GM18519 (cell line): ENCODE data around the gene POU2F1.

ENCODE experiments used
- ATAC-seq: cut with Tn5 transposase; IDR thresholded peaks from one replicate; pipeline ENCODE4 v1.9.1; 2021; ENCODE audit warnings: mild to moderate bottlenecking, moderate library complexity; ENCODE audit not compliant: unreplicated experiment, low FRiP score

POU2F1 gene

DNA sequence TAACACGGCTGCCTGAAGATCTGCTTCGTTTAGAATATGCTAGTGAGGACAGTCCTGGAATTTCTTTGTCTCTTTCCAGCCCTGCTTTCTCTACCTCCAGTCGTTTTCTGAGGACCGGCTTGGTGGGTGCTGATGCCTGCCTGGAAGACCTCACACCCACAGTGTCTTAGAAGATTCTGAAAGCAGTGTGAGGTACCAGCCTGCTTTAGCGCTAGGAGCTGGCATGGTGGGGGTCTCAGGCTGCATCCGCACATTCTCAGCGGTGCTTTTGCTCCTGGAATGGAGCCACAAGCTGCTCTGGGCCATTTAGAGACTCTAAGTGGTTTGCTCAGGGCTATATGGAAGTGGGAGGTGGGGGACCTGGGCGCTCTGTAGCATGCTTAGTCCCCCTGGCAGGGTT, 236.2 kb downstream of the POU2F1 start:
- ATAC-seq = no peak

DNA sequence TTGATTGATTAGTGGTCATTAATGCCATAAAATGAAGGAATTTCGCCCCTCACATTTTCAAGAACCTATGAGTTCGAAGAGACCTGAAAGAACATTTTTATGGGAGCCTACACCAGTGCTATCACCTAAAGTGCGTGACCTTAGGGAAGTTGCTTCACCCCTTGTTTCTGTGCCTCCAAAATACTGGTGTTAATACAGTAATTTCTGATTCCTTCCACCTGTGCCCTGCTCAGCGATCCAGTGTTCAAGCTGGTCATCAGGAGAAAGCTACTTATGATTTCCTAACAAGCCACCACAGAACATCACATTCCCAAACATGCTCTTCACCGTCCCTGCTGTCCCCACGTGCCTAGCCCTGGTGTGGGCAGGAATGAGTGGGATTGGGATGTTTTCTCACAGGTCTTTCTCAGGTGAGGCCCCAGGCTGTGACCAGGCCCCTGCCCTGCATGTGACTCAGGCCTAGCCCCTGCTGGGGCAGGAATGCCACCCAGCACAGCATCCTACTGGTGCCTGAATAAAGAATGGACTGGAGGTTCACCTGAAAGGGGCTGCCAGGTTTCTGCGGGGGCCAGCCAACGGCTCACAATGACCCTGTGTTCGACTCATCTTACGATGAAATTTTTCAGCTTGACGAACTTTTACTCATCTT, 237.4 kb downstream of the POU2F1 start:
- ATAC-seq = no peak

DNA sequence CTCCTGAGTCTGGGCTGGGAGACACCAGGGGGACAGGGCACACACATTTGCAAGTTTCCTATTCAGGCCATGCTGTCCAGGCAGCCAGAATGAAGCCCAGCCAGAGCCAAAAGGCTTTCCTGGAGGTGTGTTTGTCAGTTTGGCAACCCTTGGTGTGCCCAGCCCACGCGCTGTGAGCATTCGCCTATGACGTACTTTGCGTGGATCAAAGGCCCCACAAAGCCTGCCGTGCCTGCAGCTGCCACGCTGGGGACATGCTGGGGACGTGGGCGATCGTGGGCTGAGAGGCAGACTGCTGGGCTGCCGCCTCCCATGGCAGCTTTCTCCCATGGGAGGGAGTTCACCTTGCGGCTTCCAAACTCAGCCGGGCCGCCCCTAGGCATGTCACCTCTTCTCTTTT, 240.2 kb downstream of the POU2F1 start:
- ATAC-seq = no peak

DNA sequence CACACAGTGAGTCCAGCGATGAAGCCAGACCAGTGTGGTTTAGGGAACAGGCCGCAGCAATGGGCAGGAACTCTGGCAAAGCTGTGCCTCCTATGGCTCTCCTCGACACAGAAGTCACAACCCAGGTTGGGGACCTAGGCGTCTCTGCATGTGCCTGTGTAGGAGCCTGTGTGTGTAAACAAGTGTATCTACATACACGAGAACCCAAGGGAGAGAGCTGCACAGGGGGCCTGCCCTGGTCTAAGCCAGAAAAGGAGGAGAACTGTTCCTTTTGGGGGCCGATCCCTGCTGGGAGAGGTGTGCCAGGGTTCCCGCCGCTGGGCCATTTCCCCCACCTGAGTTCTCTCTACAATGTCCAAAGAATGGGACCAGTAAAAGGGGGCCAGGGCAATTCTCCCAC, 241.7 kb downstream of the POU2F1 start:
- ATAC-seq = no peak

DNA sequence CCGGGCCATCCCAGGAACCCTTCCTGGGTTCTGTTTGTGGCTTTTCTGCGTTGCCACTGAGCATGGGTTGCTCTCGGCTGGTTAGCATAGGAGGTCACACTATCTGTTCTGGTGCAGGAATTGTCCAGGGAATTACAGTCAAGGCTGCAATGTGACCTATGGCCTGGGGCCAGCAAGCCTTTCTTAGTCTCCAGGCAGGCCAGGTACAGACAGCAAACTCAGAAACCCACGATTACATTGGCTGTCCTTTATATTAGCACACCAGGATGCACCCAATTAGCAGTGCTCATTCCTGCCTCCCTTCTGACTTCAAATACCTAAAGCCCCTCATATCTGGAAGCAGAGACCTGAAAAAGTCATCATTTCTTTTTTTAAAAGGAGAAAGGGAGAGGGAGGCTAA, 242.4 kb downstream of the POU2F1 start:
- no peak for ATAC-seq

DNA sequence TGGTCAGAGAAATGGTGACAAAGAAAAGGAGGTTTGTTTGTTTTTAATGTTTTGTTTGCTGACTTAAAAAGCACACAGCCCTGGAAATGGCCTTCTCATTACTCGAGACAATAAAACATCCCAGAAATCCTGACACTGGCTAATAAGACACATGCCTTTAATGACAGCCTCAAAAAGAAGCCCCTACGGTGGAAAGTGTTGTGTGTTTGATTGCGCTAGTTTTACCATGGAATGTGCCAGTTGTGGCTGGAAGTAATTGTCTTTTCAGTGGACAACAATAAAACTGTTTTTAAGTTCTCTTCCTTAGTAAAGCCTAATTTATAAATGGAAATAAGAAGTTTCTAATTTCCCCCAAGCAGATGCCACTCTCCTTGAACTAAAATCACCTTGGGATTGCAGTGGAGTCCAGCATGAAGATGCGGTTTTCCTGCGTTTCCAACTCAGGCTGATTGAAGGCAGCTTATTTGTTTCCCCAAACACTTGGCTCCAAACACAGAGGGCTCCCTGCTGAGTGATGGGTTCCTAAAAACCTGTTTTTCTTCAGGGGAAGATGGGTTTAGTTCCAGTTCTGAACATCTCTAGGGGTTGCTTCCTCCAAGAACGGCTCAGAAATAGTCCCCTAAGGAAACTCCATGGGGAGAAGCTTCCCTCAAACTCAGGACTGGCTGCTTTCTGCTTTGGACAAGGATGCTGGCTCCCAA, 243.3 kb downstream of the POU2F1 start:
- no peak for ATAC-seq

DNA sequence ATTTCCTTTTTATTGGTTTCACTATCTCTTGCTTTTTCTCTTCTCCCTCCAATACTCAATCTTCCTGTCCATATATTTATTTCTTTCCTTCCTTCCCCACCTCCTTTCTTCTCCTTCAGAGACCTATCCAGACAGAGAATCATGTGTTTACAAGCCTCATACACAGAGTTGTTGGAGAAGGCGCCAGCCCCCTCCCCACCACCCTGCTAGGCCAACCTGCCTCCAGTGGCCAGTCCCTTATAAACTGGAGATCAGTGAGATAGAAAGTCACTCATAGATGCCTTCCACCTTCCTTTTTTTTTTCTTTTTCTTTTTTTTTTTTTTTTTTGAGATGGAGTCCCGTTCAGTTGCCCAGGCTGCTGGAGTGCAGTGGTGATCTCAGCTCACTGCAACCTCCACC, 244.3 kb downstream of the POU2F1 start:
- no peak for ATAC-seq

DNA sequence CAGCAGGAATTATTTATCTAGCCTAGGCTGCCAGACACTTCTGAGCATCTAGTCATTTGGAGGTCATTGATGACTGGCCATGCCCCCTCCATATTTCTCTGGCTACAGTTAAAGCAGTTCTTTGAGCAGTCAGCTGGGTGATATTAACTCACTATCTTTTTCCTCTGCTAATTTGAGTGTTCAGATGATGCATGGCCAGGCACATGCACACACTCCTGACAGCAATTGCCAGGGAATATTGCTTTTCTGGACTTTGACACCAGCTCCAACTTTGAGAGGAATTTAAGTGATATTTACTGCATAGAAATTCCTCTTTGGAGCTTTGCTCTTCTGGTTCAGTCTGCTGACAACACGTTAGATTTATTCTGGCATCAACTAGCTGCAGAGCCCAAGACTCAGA, 245.1 kb downstream of the POU2F1 start:
- no peak for ATAC-seq

DNA sequence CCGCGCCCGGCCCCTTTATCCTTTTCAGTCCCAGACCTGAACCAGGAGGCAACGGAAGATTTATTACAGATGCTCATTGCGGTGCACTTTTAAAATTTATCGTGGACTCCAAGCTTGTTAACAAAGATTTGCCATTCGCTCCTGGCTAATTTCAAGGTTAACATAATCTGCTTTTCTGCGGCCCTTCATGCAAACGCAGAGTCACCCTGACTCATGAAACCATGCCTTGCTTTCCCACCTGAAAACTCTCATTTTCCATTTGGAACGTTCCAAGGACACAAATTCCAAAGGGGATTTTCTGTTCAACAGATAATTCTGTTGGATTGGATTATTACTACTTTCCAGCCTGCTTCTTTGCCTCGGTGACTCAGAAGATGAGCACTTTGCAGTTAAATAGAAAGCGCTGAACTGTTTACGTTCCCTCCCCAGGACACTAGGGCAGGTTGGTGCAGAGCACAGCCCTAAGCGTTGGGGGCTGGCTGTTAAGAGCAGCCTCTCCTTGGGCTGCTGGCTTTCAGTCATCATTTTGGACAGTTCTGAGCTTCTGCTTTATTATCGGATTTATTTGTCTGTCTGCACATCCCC, 246.5 kb downstream of the POU2F1 start:
- no peak for ATAC-seq

DNA sequence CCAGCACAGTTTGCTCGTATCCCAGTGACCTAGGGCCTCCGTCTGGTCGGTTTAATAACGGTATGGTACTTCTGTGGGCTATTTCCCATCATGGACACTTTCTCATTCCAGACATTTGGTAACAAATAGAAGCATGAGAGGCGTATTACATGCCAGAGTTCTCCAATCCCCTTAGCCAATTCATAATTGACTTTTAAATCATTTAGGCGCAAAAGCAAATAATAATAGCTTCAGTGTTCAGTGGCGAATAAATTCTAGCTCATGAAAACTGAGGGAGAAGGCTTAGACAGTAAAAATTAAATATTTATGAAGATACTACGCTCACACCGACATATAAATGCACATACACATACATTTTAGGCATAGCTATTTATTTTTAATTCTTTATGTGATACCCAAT, 247.1 kb downstream of the POU2F1 start:
- ATAC-seq = no peak

DNA sequence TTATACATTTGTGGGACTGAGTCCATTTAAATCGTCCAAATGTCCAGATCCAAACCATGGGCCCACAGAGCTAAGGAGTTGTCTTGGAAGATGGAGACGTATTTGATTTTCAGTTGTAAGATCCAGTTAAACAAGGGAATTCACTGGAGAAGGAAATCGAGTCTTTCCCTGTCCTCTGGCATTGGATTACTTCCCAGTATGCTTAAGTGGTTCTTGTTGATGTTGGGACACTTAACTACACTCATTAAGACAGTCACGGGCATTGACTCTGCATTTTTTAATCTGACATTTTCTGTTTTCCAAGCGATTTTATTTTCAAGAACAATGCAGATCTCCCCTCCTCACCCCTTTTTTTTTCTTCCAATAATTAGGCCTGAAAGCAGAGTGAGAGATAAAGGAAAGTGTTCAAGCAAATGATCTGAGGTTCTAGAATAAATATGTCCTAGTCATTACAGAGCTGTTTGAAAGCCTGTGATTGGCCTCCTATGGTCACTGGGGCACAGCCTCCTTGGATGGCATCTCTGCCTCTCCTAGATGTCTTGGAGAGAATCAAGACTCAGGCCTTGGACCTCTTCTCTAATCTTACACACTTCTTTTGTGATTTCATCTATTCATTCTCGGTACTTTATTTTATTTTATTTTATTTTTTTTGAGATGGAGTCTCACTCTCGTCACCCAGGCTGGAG, 248.7 kb downstream of the POU2F1 start:
- ATAC-seq = no peak

DNA sequence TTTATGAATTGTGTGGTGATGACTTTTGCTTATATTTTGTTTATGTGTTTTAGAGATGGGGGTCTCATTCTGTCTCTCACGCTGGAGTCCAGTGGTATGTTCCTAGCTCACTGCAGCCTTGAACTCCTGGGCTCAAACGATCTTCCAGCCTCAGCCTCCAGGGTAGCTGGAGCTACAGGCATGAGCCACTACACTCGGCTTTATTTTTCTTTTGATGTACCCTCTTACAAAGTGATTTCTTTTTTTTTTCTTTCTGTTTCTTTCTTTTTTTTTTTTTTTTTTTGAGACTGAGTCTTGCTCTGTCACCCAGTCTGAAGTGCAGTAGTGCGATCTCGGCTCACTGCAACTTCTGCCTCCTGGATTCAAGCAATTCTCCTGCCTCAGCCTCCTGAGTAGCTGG, 250.9 kb downstream of the POU2F1 start:
- ATAC-seq = no peak

DNA sequence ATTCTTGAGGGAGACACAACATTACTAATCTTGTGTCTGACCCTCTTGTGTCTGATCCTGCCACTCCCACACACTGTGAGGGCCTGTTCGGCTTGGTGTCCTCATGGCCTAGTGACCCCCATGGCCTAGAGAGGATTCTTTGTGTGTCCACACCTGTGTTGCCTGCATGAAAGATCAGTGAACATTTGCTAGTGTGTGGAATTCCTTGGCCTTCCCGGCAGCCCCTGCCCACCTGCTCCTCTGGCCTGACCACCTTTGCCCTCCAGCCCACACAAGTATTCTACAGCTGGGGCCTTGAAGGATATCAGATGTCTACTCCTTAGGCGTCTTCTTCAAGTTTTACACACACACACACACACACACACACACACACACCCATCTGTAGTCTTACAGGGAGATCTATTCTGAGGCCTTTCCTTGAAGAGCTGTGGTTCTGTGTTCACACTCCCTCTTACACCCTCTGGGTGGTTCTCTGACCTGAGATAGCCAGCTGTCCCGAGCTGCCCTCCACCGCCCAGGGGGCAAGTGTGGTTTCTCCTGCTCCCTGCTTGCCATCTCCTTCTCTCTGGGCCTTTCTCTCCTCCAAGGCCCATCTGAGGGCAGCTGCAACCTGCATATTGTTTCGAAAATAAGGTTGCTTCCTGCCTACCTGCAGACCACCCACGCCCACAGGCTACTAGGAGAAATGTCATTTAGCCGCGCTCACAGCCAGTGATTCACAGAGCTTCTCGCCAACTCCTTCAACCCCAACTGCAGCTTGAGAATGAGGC, 252.3 kb downstream of the POU2F1 start:
- ATAC-seq = no peak

DNA sequence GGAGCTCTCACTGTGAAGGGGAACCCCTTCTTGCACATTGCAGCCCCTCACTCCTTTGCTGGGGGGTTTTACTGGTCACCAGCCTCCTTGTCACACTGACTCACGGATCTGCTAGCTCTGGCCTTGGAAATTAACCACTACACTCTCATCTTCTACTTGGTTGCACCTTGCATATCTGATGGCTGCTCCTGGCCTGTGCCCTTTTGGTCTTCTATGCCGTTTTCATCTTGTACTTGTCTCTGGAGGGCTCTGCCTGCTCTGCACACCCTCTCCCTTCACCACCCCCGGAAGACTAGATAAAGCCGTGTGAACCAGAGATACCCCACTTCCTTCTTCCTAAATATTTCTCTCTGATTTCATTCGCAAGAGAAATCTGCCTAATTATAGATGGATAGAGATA, 253.1 kb downstream of the POU2F1 start:
- no peak for ATAC-seq

DNA sequence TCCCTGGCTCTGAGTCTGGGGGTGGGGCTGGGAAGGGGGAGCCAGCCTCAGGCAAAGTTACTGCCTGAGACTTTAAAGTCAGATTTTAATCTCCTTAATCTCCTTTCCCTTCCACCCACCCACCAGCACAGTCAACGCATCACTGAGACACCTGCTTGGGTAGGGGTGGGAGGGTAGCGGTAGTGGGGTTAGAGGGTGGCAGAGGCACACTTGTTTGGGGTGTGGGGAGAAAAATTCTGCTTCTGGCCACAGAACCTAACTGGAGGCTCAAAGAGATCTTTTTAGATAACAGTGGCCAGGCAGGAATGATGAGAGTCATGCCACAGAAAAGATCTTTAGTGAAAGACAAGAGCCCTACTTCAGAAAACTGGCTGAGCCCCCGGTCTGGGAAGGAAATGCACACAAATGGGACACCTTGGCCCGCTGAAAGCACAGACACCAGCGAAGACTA, 253.5 kb downstream of the POU2F1 start:
- ATAC-seq = no peak

DNA sequence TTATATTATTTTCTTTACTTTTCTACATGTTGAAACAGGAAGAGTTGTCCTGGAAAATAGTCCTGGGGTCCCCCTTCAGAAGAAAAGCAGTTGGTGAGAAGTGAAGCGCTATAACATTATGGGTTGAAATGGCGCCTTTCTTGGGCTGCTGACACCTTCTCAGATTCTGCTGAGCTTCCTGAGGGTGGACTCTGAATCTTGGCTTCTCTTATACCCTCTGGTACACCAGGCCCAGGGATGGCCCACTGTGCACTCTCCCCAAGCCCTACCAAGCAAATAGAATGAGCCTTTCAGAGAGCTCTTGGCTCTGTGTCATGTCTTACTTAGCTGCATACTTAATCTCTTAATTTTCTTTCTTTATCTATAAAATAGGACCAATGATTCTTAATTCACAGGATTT, 255.4 kb downstream of the POU2F1 start:
- no peak for ATAC-seq
